Loucy (cell line): Measurements from ENCODE around the gene PLA2G4E.

Experiments
- H2AFZ ChIP-seq: fragments of 200-600 bp; sonication (generic); 2 replicates; pipeline ENCODE4 v1.6.0; 2016; ENCODE audit warnings: antibody characterized with exemption, mild to moderate bottlenecking, low read length, moderate library complexity
- H3F3A ChIP-seq: fragments of 200-600 bp; 2 replicates; pipeline ENCODE4 v1.6.0; 2016; ENCODE audit warnings: antibody characterized with exemption, low read depth, mild to moderate bottlenecking
- H3K27me3 ChIP-seq: fragments of 200-600 bp; sonication (generic); 2 replicates; pipeline ENCODE4 v1.6.1; 2014; ENCODE audit warnings: low read length, mild to moderate bottlenecking; ENCODE audit not compliant: insufficient read depth, poor library complexity, severe bottlenecking
- H3K36me3 ChIP-seq: fragments of 200-600 bp; sonication (generic); 2 replicates; pipeline ENCODE4 v1.6.1; 2016; ENCODE audit warnings: low read length; ENCODE audit not compliant: insufficient read depth
- H3K4me1 ChIP-seq: fragments of 200-600 bp; sonication (generic); 2 replicates; pipeline ENCODE4 v1.5.1; 2014; ENCODE audit warnings: low read length, mild to moderate bottlenecking; ENCODE audit not compliant: insufficient read depth, poor library complexity, severe bottlenecking
- H3K4me2 ChIP-seq: fragments of 200-600 bp; sonication (generic); 2 replicates; pipeline ENCODE4 v1.6.0; 2014; ENCODE audit warnings: antibody characterized with exemption, low read length, low read depth, mild to moderate bottlenecking; ENCODE audit not compliant: poor library complexity, severe bottlenecking
- H3K4me3 ChIP-seq: fragments of 200-600 bp; sonication (generic); 2 replicates; pipeline ENCODE4 v1.5.1; 2014; ENCODE audit warnings: low read length, mild to moderate bottlenecking, mixed read lengths; ENCODE audit not compliant: poor library complexity, severe bottlenecking
- H3K79me2 ChIP-seq: fragments of 200-600 bp; sonication (generic); 2 replicates; pipeline ENCODE4 v1.6.1; 2014; ENCODE audit warnings: low read length; ENCODE audit not compliant: insufficient read depth
- H3K9ac ChIP-seq: fragments of 200-600 bp; sonication (generic); 2 replicates; pipeline ENCODE4 v1.6.0; 2014; ENCODE audit warnings: mild to moderate bottlenecking, low read depth, low read length, moderate library complexity; ENCODE audit not compliant: poor library complexity, severe bottlenecking
- H3K9me2 ChIP-seq: fragments of 200-600 bp; sonication (generic); replicated peaks from 2 replicates; pipeline ENCODE4 v1.6.1; 2016; ENCODE audit warnings: low read depth, low read length, mixed read lengths
- H3K9me3 ChIP-seq: fragments of 200-600 bp; sonication (generic); 2 replicates; pipeline ENCODE4 v1.6.1; 2014; ENCODE audit warnings: mild to moderate bottlenecking, antibody characterized with exemption, low read length, low read depth; ENCODE audit not compliant: insufficient read depth
- H4K20me1 ChIP-seq: fragments of 200-600 bp; sonication (generic); 2 replicates; pipeline ENCODE4 v1.6.0; 2014; ENCODE audit warnings: antibody characterized with exemption, low read length, mild to moderate bottlenecking; ENCODE audit not compliant: insufficient read depth, poor library complexity, severe bottlenecking
- EZH2phosphoT487 ChIP-seq: fragments of 200-600 bp; IDR thresholded peaks from 2 replicates; pipeline ENCODE4 v1.6.1; 2018; ENCODE audit warnings: antibody characterized with exemption, mild to moderate bottlenecking, moderate library complexity, borderline replicate concordance
- TF ChIP-seq, protein P1 (sequence below): fragments of 200-600 bp; sonication (generic); conservative IDR thresholded peaks from 2 replicates; pipeline ENCODE4 v1.5.1; 2014; ENCODE audit warnings: mild to moderate bottlenecking, antibody characterized with exemption, low read length

PLA2G4E gene

GRCh38 chr15:41961001-41961518, 59.8 kb downstream of the PLA2G4E start:
- Histone ChIP-seq H3K9me3 (no peaks in the 10 kb centered on the region), H3F3A (no peaks in the 10 kb centered on the region), H3K36me3 (no peaks in the 10 kb centered on the region), H3K27me3 (no peaks in the 10 kb centered on the region), H3K4me3 (no peak overlapping the region), H3K4me2 (no peak overlapping the region), H3K4me1 (peaks cover 8% of the 10 kb centered on the region), H4K20me1 (no peaks in the 10 kb centered on the region), H3K9me2 (no peaks in the 10 kb centered on the region), H3K79me2 (no peaks in the 10 kb centered on the region), H2AFZ (no peak overlapping the region), H3K9ac (no peak overlapping the region)
- TF ChIP-seq EZH2phosphoT487, result no peak
- TF ChIP-seq, protein P1, sequence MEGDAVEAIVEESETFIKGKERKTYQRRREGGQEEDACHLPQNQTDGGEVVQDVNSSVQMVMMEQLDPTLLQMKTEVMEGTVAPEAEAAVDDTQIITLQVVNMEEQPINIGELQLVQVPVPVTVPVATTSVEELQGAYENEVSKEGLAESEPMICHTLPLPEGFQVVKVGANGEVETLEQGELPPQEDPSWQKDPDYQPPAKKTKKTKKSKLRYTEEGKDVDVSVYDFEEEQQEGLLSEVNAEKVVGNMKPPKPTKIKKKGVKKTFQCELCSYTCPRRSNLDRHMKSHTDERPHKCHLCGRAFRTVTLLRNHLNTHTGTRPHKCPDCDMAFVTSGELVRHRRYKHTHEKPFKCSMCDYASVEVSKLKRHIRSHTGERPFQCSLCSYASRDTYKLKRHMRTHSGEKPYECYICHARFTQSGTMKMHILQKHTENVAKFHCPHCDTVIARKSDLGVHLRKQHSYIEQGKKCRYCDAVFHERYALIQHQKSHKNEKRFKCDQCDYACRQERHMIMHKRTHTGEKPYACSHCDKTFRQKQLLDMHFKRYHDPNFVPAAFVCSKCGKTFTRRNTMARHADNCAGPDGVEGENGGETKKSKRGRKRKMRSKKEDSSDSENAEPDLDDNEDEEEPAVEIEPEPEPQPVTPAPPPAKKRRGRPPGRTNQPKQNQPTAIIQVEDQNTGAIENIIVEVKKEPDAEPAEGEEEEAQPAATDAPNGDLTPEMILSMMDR, result no peak

- Histone ChIP-seq H3K36me3 (peaks cover 3% of the 10 kb centered on the region; the same call in 1 of the 2 replicates), H2AFZ (no peak overlapping the region), H3K9me2 (no peaks in the 10 kb centered on the region), H4K20me1 (no peaks in the 10 kb centered on the region), H3K4me1 (peaks cover 8% of the 10 kb centered on the region), H3K79me2 (no peaks in the 10 kb centered on the region), H3K4me3 (no peak overlapping the region), H3F3A (no peaks in the 10 kb centered on the region), H3K4me2 (no peak overlapping the region), H3K27me3 (no peaks in the 10 kb centered on the region), H3K9me3 (no peaks in the 10 kb centered on the region), H3K9ac (no peak overlapping the region)
- no peak for TF ChIP-seq EZH2phosphoT487
- TF ChIP-seq, protein P1, result no peak
Measured at GRCh38 chr15:41958002-41958420, 62.8 kb downstream of the PLA2G4E start.

DNA sequence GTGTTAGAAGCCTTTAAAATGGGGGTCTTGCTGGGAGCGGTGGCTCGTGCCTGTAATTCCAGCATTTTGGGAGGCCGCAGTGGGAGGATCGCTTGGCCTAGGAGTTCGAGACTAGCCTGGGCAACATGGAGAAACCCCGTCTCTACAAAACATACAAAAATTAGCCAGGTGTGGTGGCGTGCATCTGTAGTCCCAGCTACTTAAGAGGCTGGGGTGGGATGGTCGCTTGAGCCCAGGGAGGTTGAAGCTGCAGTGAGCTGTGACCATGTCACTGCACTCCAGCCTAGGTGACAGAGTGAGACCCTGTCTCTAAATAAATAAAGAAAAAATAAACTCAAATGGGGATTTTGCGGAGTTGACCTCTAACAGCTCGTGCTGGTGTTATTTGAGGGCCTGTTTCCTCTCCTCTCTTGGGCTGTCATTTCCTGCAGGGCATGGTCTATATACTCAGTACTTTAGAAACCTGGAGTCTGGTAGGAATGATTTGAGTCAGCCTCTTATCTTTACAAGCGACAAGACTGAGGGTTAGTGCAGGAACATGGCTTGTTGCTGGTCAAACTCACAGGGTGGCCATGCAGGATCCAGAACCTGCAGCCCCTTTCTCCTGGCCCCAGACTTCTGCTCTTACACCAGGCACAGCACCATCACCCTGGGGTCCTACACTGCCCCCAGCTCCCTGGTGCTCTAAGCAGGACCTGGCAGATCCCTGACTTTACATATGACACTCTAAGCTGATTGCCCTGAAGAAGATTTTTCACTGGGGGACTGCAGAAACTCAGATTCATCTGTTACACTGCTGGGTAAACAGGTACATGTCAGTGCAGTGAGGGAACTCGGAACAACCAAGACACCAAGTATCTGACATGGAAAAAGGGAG, 63.6 kb downstream of the PLA2G4E start:
- Histone ChIP-seq H4K20me1 (no peaks in the 10 kb centered on the region), H3K79me2 (no peaks in the 10 kb centered on the region), H3K4me1 (peaks cover 8% of the 10 kb centered on the region), H3K9me3 (no peaks in the 10 kb centered on the region), H3K4me3 (no peak overlapping the region), H3K4me2 (no peak overlapping the region), H3K36me3 (peaks cover 3% of the 10 kb centered on the region; the same call in 1 of the 2 replicates), H3K27me3 (no peaks in the 10 kb centered on the region), H3F3A (no peaks in the 10 kb centered on the region), H3K9ac (no peak overlapping the region), H2AFZ (no peak overlapping the region), H3K9me2 (no peaks in the 10 kb centered on the region)
- TF ChIP-seq, protein P1, result no peak
- no peak for TF ChIP-seq EZH2phosphoT487
